Measurements from ENCODE around the gene PDLIM4.

- TF ChIP-seq CTCF (IDR thresholded peaks at IDR 0.05; ENCODE audit: low read depth, low read length, poor library complexity, severe bottlenecking) (no peak), EZH2phosphoT487 (IDR thresholded peaks at IDR 0.05; ENCODE audit: borderline replicate concordance, low read length) (no peak)
Observed at GRCh38 chr5:132277971-132278853, 20.7 kb downstream of the PDLIM4 start.
